ENCODE data around the gene NTM.

DNA sequence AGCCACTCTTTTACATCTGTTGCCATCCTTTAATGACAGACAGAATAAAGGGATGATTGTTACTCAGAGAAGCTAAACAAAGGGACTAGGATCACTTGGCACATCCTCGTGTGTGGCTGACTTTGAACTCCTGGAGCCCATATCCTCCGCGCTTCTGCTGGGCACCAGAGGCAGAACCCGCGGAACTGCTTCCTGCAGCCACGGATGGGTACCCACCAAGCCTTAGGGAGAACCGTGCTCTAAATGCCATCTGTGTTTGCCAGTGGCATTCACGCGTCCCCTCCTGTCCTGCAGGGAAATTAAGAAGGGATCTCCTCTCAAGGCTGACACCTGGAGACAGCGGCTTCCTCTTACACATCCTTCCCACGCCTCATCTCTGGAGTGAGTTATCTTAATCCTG is 294.4 kb downstream of the NTM start:
- TF ChIP-seq, protein P1, sequence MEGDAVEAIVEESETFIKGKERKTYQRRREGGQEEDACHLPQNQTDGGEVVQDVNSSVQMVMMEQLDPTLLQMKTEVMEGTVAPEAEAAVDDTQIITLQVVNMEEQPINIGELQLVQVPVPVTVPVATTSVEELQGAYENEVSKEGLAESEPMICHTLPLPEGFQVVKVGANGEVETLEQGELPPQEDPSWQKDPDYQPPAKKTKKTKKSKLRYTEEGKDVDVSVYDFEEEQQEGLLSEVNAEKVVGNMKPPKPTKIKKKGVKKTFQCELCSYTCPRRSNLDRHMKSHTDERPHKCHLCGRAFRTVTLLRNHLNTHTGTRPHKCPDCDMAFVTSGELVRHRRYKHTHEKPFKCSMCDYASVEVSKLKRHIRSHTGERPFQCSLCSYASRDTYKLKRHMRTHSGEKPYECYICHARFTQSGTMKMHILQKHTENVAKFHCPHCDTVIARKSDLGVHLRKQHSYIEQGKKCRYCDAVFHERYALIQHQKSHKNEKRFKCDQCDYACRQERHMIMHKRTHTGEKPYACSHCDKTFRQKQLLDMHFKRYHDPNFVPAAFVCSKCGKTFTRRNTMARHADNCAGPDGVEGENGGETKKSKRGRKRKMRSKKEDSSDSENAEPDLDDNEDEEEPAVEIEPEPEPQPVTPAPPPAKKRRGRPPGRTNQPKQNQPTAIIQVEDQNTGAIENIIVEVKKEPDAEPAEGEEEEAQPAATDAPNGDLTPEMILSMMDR (optimal IDR thresholded peaks at IDR 0.05 in 1 of 3, IDR thresholded peaks at IDR 0.05 in 1 of 3, conservative IDR thresholded peaks at IDR 0.05 in 1 of 3; ENCODE audit: extremely low read depth in 1 of 3, insufficient read depth in 2 of 3, low read length in 3 of 3): no peak
- no peak for TF ChIP-seq EZH2 (IDR thresholded peaks at IDR 0.05; ENCODE audit: low read length)
